ENCODE measurements around the gene SHTN1.

DNA sequence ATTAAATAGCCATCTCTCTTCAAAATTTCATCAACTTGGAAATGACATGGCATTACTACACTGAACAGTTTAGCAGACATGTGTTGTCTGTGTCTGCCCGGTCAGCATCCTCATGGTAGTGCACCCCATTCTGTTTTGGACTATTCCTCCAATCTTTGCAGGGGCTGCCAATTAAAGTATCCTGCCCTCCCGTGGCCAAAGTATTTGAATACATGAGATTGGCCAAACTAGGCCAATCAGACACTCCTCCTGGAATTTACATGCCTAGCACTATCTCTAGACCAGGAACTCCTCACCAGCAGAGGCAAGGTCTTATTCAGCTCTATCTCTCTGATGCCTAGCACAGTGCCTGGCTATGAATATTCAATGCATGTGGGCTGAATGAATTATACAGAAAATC, 4.4 kb downstream of the SHTN1 start:
- TF ChIP-seq GABPA (IDR thresholded peaks at IDR 0.05; ENCODE audit: low read depth) (no peak), CTCF (IDR thresholded peaks at IDR 0.05; ENCODE audit: insufficient read depth, low read length) (no peak), POLR2AphosphoS5 (IDR thresholded peaks at IDR 0.05; ENCODE audit: low read depth) (no peak), REST (IDR thresholded peaks at IDR 0.05; ENCODE audit: insufficient replicate concordance, low read depth) (no peak)
